Mesendoderm (in vitro differentiated cells): ENCODE results near the gene AHRR.
A peak's percentile ranks its signal among the peaks of the same experiment; 100 is the strongest.

ENCODE experiments used
- DNase-seq: peaks from one replicate; pipeline ENCODE4 v3.0.0; 2013
- H2AK5ac ChIP-seq: 2 replicates; pipeline ENCODE4 v1.6.1; 2013; ENCODE audit warnings: low read length, inconsistent platforms
- H2BK120ac ChIP-seq: 2 replicates; pipeline ENCODE4 v1.6.1; 2013; ENCODE audit warnings: low read depth, mild to moderate bottlenecking, low read length, moderate library complexity, mixed read lengths
- H2BK15ac ChIP-seq: replicated peaks from 2 replicates; pipeline ENCODE4 v1.6.1; 2013; ENCODE audit warnings: low read depth, mild to moderate bottlenecking, moderate library complexity
- H2BK5ac ChIP-seq: 2 replicates; pipeline ENCODE4 v1.6.1; 2013; ENCODE audit warnings: low read length, inconsistent platforms
- H3K18ac ChIP-seq: 2 replicates; pipeline ENCODE4 v1.6.1; 2013; ENCODE audit warnings: mild to moderate bottlenecking, low read length, mixed read lengths
- H3K23ac ChIP-seq: one replicate; pipeline ENCODE4 v1.6.1; 2013; ENCODE audit warnings: low read length
- H3K27ac ChIP-seq: 2 replicates; pipeline ENCODE4 v1.5.1; 2013; ENCODE audit warnings: low read depth, mild to moderate bottlenecking, inconsistent platforms, low read length, moderate library complexity
- H3K27me3 ChIP-seq: 2 replicates; pipeline ENCODE4 v1.6.1; 2013; ENCODE audit warnings: low read length, control low read depth, mild to moderate bottlenecking, inconsistent platforms; ENCODE audit not compliant: insufficient read depth, poor library complexity
- H3K36me3 ChIP-seq: 2 replicates; pipeline ENCODE4 v1.6.1; 2013; ENCODE audit warnings: low read length, inconsistent platforms; ENCODE audit not compliant: control insufficient read depth, insufficient read depth
- H3K4ac ChIP-seq: one replicate; pipeline ENCODE4 v1.6.1; 2013; ENCODE audit warnings: low read depth, mild to moderate bottlenecking, low read length, moderate library complexity
- H3K4me1 ChIP-seq: 2 replicates; pipeline ENCODE4 v1.6.1; 2013; ENCODE audit warnings: low read depth, low read length, inconsistent platforms; ENCODE audit not compliant: control insufficient read depth
- H3K4me2 ChIP-seq: 2 replicates; pipeline ENCODE4 v1.6.1; 2013; ENCODE audit warnings: low read length
- H3K4me3 ChIP-seq: 2 replicates; pipeline ENCODE4 v1.5.1; 2013; ENCODE audit warnings: mild to moderate bottlenecking, low read length
- H3K56ac ChIP-seq: one replicate; pipeline ENCODE4 v1.6.1; 2013; ENCODE audit warnings: low read length
- H3K79me1 ChIP-seq: 2 replicates; pipeline ENCODE4 v1.6.1; 2013; ENCODE audit warnings: low read length, inconsistent platforms
- H3K79me2 ChIP-seq: 2 replicates; pipeline ENCODE4 v1.6.1; 2013; ENCODE audit warnings: mild to moderate bottlenecking, low read length; ENCODE audit not compliant: control insufficient read depth, insufficient read depth
- H3K9ac ChIP-seq: 2 replicates; pipeline ENCODE4 v1.6.1; 2013; ENCODE audit warnings: low read length, inconsistent platforms
- H4K5ac ChIP-seq: one replicate; pipeline ENCODE4 v1.6.1; 2013; ENCODE audit warnings: low read length
- H4K8ac ChIP-seq: one replicate; pipeline ENCODE4 v1.6.1; 2013; ENCODE audit warnings: low read depth, mild to moderate bottlenecking, control low read depth, low read length, moderate library complexity
- WGBS: extraction: QIAGEN DNeasy Blood & Tissue Kit; methylation state at CpG from one replicate; pipeline ENCODE4 v1.1.7; 2013; ENCODE audit warnings: low lambda C conversion rate, missing lambda C conversion rate; ENCODE audit not compliant: insufficient coverage; ENCODE audit errors: extremely low coverage; 5-methylcytosine and 5-hydroxymethylcytosine counted together

The AHRR gene

DNA sequence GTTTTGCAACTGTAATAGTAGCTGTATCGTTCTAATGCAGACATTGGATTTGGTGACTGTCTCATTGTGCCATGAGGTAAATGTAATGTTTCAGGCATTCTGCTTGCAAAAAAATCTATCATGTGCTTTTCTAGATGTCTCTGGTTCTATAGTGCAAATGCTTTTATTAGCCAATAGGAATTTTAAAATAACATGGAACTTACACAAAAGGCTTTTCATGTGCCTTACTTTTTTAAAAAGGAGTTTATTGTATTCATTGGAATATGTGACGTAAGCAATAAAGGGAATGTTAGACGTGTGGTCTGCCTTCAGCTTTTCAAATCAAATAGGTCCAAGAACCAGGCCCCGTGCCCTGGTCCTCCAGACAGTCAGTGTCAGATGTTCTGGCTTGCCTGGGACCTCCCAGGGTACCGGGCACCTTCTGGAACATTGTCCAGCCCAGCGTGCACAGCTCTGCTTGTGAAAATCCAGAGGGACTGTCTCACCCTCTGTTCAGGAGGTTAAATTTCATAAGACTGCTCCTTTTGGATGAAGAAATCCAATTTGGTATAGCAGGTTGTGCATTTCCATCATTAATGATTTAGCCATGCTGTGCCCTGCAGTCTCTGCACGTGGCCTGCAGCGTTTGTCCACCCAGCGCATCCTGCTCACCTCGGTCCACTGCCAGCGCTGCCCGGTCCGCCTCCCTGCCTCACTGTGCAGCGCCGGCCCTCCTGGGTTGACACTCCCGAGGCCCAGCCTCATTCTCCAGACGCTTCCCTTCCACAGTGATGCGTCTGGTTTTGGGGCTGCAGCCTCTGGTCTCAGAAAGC is 6.6 kb upstream of the AHRR start:
- Histone ChIP-seq H3K4me3 (no peak overlapping the region), H4K5ac (no peak overlapping the region), H3K4me1 (no peaks in the 10 kb centered on the region), H3K79me2 (no peaks in the 10 kb centered on the region), H3K9ac (no peak overlapping the region), H2BK15ac (no peak overlapping the region), H3K56ac (no peak overlapping the region), H3K4ac (no peak overlapping the region), H3K27me3 (peaks cover 3% of the 10 kb centered on the region), H3K79me1 (no peaks in the 10 kb centered on the region), H3K23ac (no peak overlapping the region), H3K36me3 (peaks cover 2% of the 10 kb centered on the region), H2BK5ac (no peak overlapping the region), H3K27ac (no peak overlapping the region), H4K8ac (no peak overlapping the region), H2BK120ac (no peak overlapping the region), H3K18ac (no peak overlapping the region), H3K4me2 (no peak overlapping the region), H2AK5ac (no peak overlapping the region)
- no peak for DNase-seq
- no CpG with 5 or more reads among the region's 18 CpGs for WGBS

DNA sequence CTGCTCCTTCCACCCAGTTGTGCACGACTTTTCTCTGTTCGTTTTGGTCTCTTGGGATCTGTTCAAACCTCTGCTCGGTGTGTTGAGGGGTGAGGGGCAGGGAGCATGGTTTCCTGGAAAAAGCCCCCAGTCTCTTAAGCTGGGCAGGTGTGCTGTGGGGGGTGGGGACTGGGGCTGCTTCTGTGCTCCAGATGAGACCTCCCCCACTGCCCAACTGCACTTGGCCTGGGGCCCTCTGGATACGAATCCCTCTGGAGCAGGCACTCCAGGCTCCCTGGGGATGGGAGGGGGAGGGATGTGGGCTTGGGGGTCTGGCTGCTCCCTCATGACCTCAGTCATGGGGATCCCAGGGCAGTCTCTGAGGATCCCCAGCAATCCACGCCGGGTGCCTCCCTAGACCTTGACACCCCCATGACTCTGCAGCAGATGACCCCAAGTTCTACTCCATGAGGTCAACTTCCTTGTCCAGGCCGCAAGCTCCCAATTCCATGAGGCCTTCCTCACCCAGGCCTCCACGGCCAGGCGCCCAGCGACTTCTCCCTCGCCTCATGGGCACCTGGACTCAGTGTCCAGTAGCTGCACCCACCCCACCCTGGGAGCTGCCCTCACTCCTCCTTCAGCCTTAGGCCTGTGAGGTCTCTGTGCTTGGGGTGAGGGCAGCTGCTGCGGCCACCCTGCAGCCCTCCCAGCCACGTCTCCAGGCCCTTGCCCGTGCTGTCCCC is 5.9 kb upstream of the AHRR start:
- Histone ChIP-seq H3K9ac (no peak overlapping the region), H3K36me3 (peaks cover 2% of the 10 kb centered on the region), H2AK5ac (no peak overlapping the region), H3K18ac (no peak overlapping the region), H3K27me3 (peaks cover 9% of the 10 kb centered on the region), H3K4me2 (no peak overlapping the region), H4K8ac (no peak overlapping the region), H2BK15ac (no peak overlapping the region), H3K23ac (no peak overlapping the region), H3K79me2 (no peaks in the 10 kb centered on the region), H3K56ac (no peak overlapping the region), H3K4ac (no peak overlapping the region), H3K4me3 (no peak overlapping the region), H4K5ac (no peak overlapping the region), H3K79me1 (no peaks in the 10 kb centered on the region), H3K27ac (no peak overlapping the region), H2BK120ac (no peak overlapping the region), H3K4me1 (no peaks in the 10 kb centered on the region), H2BK5ac (no peak overlapping the region)
- WGBS, result no CpG with 5 or more reads among the region's 14 CpGs
- DNase-seq, result no peak

DNA sequence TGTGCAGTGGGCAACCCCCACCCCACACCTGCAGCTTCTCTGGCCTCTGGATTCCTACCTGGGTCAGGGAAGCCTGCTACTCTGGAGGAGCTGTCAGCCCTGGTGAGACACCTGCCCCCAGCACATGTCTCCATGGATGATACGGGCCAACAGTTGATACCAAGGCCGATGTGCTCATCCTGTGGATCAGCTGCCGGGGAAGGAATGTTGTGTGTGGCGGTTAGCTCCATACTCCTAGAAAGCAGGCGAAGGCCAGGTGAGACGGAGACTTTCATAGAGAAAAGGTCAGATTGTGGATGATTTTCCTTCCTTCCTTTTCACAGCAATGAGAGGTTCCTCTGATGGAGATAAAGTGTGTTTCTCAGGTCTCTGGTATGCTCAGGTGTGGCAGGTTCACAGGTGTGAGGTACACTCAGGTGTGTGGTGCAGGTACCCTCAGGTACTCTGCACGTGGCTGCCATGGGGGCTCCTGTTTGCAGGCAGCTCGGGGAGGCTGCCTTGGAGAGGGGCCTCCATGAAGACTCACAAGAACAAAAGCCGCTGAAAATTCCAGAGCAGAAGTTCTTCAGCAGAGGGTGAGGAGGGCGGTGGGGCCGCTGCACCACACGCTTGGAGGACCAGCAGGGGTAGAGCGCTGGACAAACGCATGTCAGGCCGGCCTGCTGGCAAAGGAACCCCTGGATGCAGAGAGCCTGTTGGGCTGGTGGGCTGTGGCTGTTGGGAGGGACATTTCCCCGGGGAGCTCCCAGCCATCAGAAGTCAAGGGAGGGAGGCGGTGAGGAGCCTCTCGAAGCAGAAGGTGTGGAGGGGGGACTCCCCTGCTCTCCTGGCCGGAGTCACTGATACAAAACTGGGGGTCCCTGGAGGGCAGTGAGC is 5.1 kb upstream of the AHRR start:
- Histone ChIP-seq H3K9ac (no peak overlapping the region), H3K27me3 (peaks cover 11% of the 10 kb centered on the region), H2BK15ac (no peak overlapping the region), H2BK120ac (no peak overlapping the region), H3K27ac (no peak overlapping the region), H2AK5ac (no peak overlapping the region), H3K79me2 (no peaks in the 10 kb centered on the region), H4K8ac (no peak overlapping the region), H3K79me1 (no peaks in the 10 kb centered on the region), H4K5ac (no peak overlapping the region), H3K4ac (no peak overlapping the region), H3K4me1 (no peaks in the 10 kb centered on the region), H3K36me3 (peaks cover 2% of the 10 kb centered on the region), H3K4me3 (no peak overlapping the region), H3K4me2 (no peak overlapping the region), H3K23ac (no peak overlapping the region), H2BK5ac (no peak overlapping the region), H3K56ac (no peak overlapping the region), H3K18ac (no peak overlapping the region)
- DNase-seq, result no peak
- WGBS, result no CpG with 5 or more reads among the region's 19 CpGs

DNA sequence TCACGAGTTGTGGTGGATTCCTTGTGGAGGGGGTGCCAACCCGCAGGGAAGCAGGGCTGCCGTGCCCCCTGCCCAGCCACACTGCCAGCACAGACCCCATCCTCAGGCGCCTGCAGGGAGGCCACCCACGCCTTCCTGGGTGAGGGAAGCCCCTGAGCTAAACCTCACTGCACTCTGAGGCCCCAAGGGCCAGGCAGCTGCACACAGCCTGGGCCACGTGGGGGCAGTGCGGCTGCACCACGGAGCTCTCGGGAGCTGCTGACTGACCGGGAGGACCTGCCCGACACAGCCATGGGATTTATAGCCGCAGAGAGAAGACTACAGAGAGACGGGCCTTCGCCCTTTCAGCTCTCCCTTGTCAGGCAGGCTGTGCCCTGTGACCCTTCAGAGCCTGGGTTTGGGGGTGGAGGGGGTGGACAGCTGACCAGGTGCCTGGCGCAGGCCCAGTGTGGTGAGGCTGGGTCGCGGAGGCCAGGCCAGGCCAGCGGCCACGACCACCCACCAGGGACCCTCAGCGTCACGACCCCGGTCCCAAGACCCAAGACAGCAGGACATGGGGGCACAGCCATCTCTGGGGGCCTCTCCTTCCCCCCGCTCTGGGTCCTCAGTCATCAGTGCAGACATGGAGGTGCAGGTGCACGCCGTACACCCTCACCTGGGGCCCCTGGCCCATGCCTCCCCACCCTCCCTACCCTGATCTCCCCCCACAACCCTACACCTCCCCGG is 4.3 kb upstream of the AHRR start:
- no peaks in the 10 kb centered on the region for H3K79me2 ChIP-seq
- H3K36me3 ChIP-seq, result peaks cover 2% of the 10 kb centered on the region
- H3K56ac ChIP-seq, result peak overlapping the region; percentile 54
- no peak overlapping the region for H2BK120ac ChIP-seq
- no peak overlapping the region for H3K23ac ChIP-seq
- no peaks in the 10 kb centered on the region for H3K4me1 ChIP-seq
- no peak overlapping the region for H3K4me2 ChIP-seq
- H4K8ac ChIP-seq, result no peak overlapping the region
- no peak overlapping the region for H3K4me3 ChIP-seq
- no peak overlapping the region for H3K9ac ChIP-seq
- H2BK5ac ChIP-seq, result no peak overlapping the region
- H3K18ac ChIP-seq, result no peak overlapping the region
- no peaks in the 10 kb centered on the region for H3K79me1 ChIP-seq
- no peak overlapping the region for H4K5ac ChIP-seq
- no peak overlapping the region for H2AK5ac ChIP-seq
- H3K27me3 ChIP-seq, result peaks cover 18% of the 10 kb centered on the region
- H2BK15ac ChIP-seq, result no peak overlapping the region
- H3K4ac ChIP-seq, result no peak overlapping the region
- peak; percentile 83 for DNase-seq
- no peak overlapping the region for H3K27ac ChIP-seq
- WGBS, result no CpG with 5 or more reads among the region's 26 CpGs

DNA sequence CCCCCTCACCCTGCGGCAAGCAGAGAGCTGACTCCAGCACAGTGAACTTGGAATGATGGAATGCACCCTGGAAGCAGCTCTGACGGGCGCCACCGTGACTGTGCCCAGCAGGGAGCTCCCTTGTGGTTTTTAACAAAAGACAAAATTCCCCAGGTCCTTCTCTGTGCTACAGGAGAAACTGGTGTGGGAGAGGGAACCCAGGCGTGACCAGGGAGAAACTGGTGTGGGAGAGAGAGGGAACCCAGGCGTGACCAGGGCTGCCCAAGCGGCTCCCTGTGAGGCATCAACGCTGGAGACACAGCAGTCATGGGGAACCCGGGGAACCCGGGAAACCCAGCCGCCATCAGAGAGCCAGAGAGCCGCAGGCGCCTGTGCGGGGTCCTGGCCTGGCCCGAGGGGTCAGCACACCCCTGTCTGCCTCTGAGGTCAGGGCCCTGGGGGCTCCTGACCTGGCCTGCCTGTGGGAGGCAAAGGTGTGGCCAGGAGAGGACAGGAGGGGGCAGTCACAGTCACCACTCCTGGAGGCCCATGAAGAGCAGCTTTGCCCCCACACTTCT is 3.1 kb upstream of the AHRR start:
- no peak overlapping the region for H2BK5ac ChIP-seq
- no CpG with 5 or more reads among the region's 15 CpGs for WGBS
- H3K27me3 ChIP-seq, result peaks cover 29% of the 10 kb centered on the region

More for the DNA sequence above, 3.1 kb upstream of the AHRR start:
- no peak overlapping the region for H3K23ac ChIP-seq
- no peak overlapping the region for H3K9ac ChIP-seq
- peak; percentile 44 for DNase-seq
- no peaks in the 10 kb centered on the region for H3K79me2 ChIP-seq
- H3K4me2 ChIP-seq, result no peak overlapping the region
- H3K79me1 ChIP-seq, result no peaks in the 10 kb centered on the region
- no peak overlapping the region for H4K5ac ChIP-seq
- no peak overlapping the region for H2AK5ac ChIP-seq
- H2BK120ac ChIP-seq, result no peak overlapping the region
- no peak overlapping the region for H3K56ac ChIP-seq
- no peak overlapping the region for H3K27ac ChIP-seq
- H3K18ac ChIP-seq, result no peak overlapping the region
- no peak overlapping the region for H2BK15ac ChIP-seq
- peaks cover 2% of the 10 kb centered on the region for H3K36me3 ChIP-seq
- H3K4ac ChIP-seq, result no peak overlapping the region
- H3K4me3 ChIP-seq, result no peak overlapping the region
- no peak overlapping the region for H4K8ac ChIP-seq
- no peaks in the 10 kb centered on the region for H3K4me1 ChIP-seq
